H1 (cell line): ENCODE measurements around the gene MLN. TPM values are rescaled to one million over a fixed set of nuclear protein-coding genes. Genes with fewer than 3 reads are reported as not detected.

Experiments used
- CTCF ChIA-PET: fragments of 300-600 bp; sonication (Branson Sonifier 250); formaldehyde crosslinking; loops from one replicate; lab custom pipeline; 2021; ENCODE audit not compliant: partially characterized antibody; lab: Charles Lee
- POLR2A ChIA-PET: fragments of 300-600 bp; sonication (Branson Sonifier 250); formaldehyde crosslinking; loops from one replicate; lab custom pipeline; 2021; ENCODE audit warnings: inconsistent platforms; ENCODE audit not compliant: partially characterized antibody; lab: Charles Lee
- DNase-seq, 2 experiments: peaks; one replicate each; pipeline versions ENCODE4 v3.0.0 to v3.0.0-alpha.2; 2010 to 2022; ENCODE audit warnings: low spot score in 2 of 2, low read depth in 1 of 2, mixed read lengths in 1 of 2
- FAIRE-seq: peaks from 2 replicates; lab custom pipeline; 2011; peaks lifted over from hg19 to GRCh38; lab: Jason Lieb, UNC
- H2AFZ ChIP-seq: 2 replicates; pipeline ENCODE4 v1.8.1; 2012; ENCODE audit warnings: low read length, inconsistent platforms
- H2AK5ac ChIP-seq: 2 replicates; pipeline ENCODE4 v1.6.1; 2013; ENCODE audit warnings: low read depth, low read length
- H2BK120ac ChIP-seq: replicated peaks from 2 replicates; pipeline ENCODE3; 2013; ENCODE audit warnings: low read depth, low read length, inconsistent platforms
- H2BK12ac ChIP-seq: 2 replicates; pipeline ENCODE4 v1.6.1; 2013; ENCODE audit warnings: low read depth, low read length
- H2BK15ac ChIP-seq: 2 replicates; pipeline ENCODE4 v1.6.1; 2013; ENCODE audit warnings: low read length
- H2BK20ac ChIP-seq: 2 replicates; pipeline ENCODE4 v1.6.1; 2013; ENCODE audit warnings: low read length
- H2BK5ac ChIP-seq: 2 replicates; pipeline ENCODE4 v1.6.1; 2013; ENCODE audit warnings: low read depth, low read length
- H3K14ac ChIP-seq: 2 replicates; pipeline ENCODE4 v1.6.1; 2013; ENCODE audit warnings: inconsistent platforms; ENCODE audit not compliant: insufficient read length
- H3K18ac ChIP-seq: 2 replicates; pipeline ENCODE4 v1.6.1; 2013; ENCODE audit warnings: low read length; ENCODE audit errors: extremely low read depth
- H3K23ac ChIP-seq: 2 replicates; pipeline ENCODE4 v1.6.1; 2013; ENCODE audit warnings: inconsistent platforms; ENCODE audit not compliant: insufficient read length
- H3K23me2 ChIP-seq: 2 replicates; pipeline ENCODE4 v1.6.1; 2013; ENCODE audit warnings: low read depth, low read length
- H3K27ac ChIP-seq: 2 replicates; pipeline ENCODE4 v1.6.1; 2011; ENCODE audit warnings: low read depth, low read length, inconsistent platforms
- H3K27me3 ChIP-seq, 4 experiments: replicated peaks in 1 of 4; 1 replicate in 1 of 4; 2 replicates in 3 of 4; pipeline versions ENCODE4 v1.6.1 to v1.8.1; 2011 to 2013; ENCODE audit warnings: low read length in 3 of 4, mild to moderate bottlenecking in 3 of 4, inconsistent platforms in 2 of 4, mixed read lengths in 2 of 4, moderate library complexity in 1 of 4; ENCODE audit not compliant: control insufficient read depth in 3 of 4, insufficient read depth in 3 of 4; ENCODE audit errors: extremely low read depth in 1 of 4
- H3K36me3 ChIP-seq, 4 experiments: 2 replicates each; pipeline versions ENCODE4 v1.6.1 to v1.8.1; 2011 to 2013; ENCODE audit warnings: mild to moderate bottlenecking in 4 of 4, low read length in 3 of 4, moderate library complexity in 2 of 4, control low read depth in 1 of 4, inconsistent platforms in 1 of 4; ENCODE audit not compliant: insufficient read depth in 4 of 4, control insufficient read depth in 2 of 4
- H3K4ac ChIP-seq: replicated peaks from 2 replicates; pipeline ENCODE3; 2013; ENCODE audit warnings: low read length, low read depth, mixed read lengths, inconsistent platforms; ENCODE audit not compliant: insufficient read length
- H3K4me1 ChIP-seq, 4 experiments: replicated peaks in 1 of 4; 1 replicate in 1 of 4; 2 replicates in 3 of 4; pipeline versions ENCODE4 v1.6.1 to v1.8.1; 2011 to 2013; ENCODE audit warnings: low read length in 3 of 4, inconsistent platforms in 2 of 4, mixed read lengths in 1 of 4; ENCODE audit not compliant: insufficient read depth in 4 of 4, control insufficient read depth in 3 of 4
- H3K4me2 ChIP-seq, 2 experiments: 2 replicates each; pipeline versions ENCODE4 v1.6.1 to v1.8.1; 2011 to 2013; ENCODE audit warnings: low read depth in 2 of 2, low read length in 2 of 2, control low read depth in 1 of 2, inconsistent platforms in 1 of 2, mild to moderate bottlenecking in 1 of 2; ENCODE audit not compliant: insufficient read depth in 1 of 2
- H3K4me3 ChIP-seq, 4 experiments: fragments of 200-600, 300-600 bp in 1 of 4; sonication (generic), shearing (Covaris generic), sonication (Bioruptor Twin) in 1 of 4; 2 replicates each; pipeline versions ENCODE4 v1.5.1 to v1.8.1; 2011 to 2016; ENCODE audit warnings: low read length in 4 of 4, low read depth in 3 of 4, control low read depth in 2 of 4, inconsistent platforms in 2 of 4, mild to moderate bottlenecking in 2 of 4, mixed read lengths in 1 of 4, moderate library complexity in 1 of 4; ENCODE audit not compliant: insufficient read depth in 2 of 4; ENCODE audit errors: extremely low read depth in 1 of 4
- H3K56ac ChIP-seq: replicated peaks from 2 replicates; pipeline ENCODE3; 2013; ENCODE audit warnings: low read depth, mild to moderate bottlenecking, mixed read lengths, low read length, inconsistent platforms; ENCODE audit not compliant: insufficient read length
- H3K79me1 ChIP-seq: 2 replicates; pipeline ENCODE4 v1.6.1; 2013; ENCODE audit warnings: low read depth, low read length, control low read depth
- H3K79me2 ChIP-seq, 2 experiments: 2 replicates each; pipeline versions ENCODE4 v1.6.1 to v1.8.1; 2012 to 2013; ENCODE audit warnings: low read length in 2 of 2, mild to moderate bottlenecking in 2 of 2, inconsistent platforms in 1 of 2; ENCODE audit not compliant: insufficient read depth in 2 of 2, control insufficient read depth in 1 of 2
- H3K9ac ChIP-seq, 4 experiments: replicated peaks in 1 of 4; 1 replicate in 1 of 4; 2 replicates in 3 of 4; pipeline versions ENCODE4 v1.6.1 to v1.8.1; 2011 to 2013; ENCODE audit warnings: low read depth in 3 of 4, low read length in 3 of 4, control low read depth in 2 of 4, mild to moderate bottlenecking in 2 of 4, moderate library complexity in 2 of 4, inconsistent platforms in 1 of 4; ENCODE audit errors: extremely low read depth in 1 of 4
- H3K9me3 ChIP-seq, 2 experiments: 2 replicates each; pipeline versions ENCODE4 v1.6.1 to v1.8.1; 2012 to 2013; ENCODE audit warnings: mild to moderate bottlenecking in 2 of 2, moderate library complexity in 2 of 2, control low read depth in 1 of 2, inconsistent platforms in 1 of 2, low read depth in 1 of 2, low read length in 1 of 2, mixed read lengths in 1 of 2; ENCODE audit not compliant: insufficient read depth in 2 of 2
- H4K20me1 ChIP-seq, 2 experiments: replicated peaks in 1 of 2; 2 replicates each; pipeline versions ENCODE3 to v1.8.1; 2011 to 2013; ENCODE audit warnings: inconsistent platforms in 2 of 2, low read length in 2 of 2, mild to moderate bottlenecking in 1 of 2; ENCODE audit not compliant: insufficient read depth in 2 of 2, control insufficient read depth in 1 of 2
- H4K5ac ChIP-seq: 2 replicates; pipeline ENCODE4 v1.6.1; 2013; ENCODE audit warnings: low read length, low read depth, mixed read lengths, inconsistent platforms; ENCODE audit not compliant: insufficient read length
- H4K8ac ChIP-seq: 2 replicates; pipeline ENCODE4 v1.8.0; 2013; ENCODE audit warnings: mild to moderate bottlenecking, moderate library complexity, low read length, inconsistent platforms; ENCODE audit not compliant: insufficient read depth; ENCODE audit errors: extremely low read depth
- H4K91ac ChIP-seq: replicated peaks from 2 replicates; pipeline ENCODE3; 2013; ENCODE audit warnings: low read length, mixed read lengths, inconsistent platforms; ENCODE audit not compliant: insufficient read length
- EGR1 ChIP-seq: IDR thresholded peaks from 2 replicates; pipeline ENCODE4 v1.6.1; 2011; ENCODE audit warnings: low read depth, low read length, borderline replicate concordance
- RNF2 ChIP-seq: fragments of 200-900, 300-1000 bp; sonication (generic); IDR thresholded peaks from 2 replicates; pipeline ENCODE4 v1.7.1; 2016; ENCODE audit warnings: borderline replicate concordance, low read depth, mild to moderate bottlenecking, antibody characterized with exemption, low read length; ENCODE audit not compliant: poor library complexity, severe bottlenecking; ENCODE audit errors: missing control alignments
- USF2 ChIP-seq: IDR thresholded peaks from 2 replicates; pipeline ENCODE4 v1.6.1; 2011; ENCODE audit warnings: low read length, improper control_type of control experiment
- WGBS, 2 experiments: shearing (Covaris generic) in 1 of 2; methylation state at CpG; one replicate each; pipeline versions ENCODE4 v1.1.6 to v1.1.7; 2013 to 2015; ENCODE audit warnings: low lambda C conversion rate in 2 of 2, mixed read lengths in 2 of 2, inconsistent platforms in 1 of 2, low coverage in 1 of 2, missing lambda C conversion rate in 1 of 2; ENCODE audit not compliant: insufficient replicate concordance in 2 of 2, insufficient coverage in 1 of 2, insufficient read length in 1 of 2; ENCODE audit errors: extremely low coverage in 1 of 2, missing lambda C conversion rate in 1 of 2; 5-methylcytosine and 5-hydroxymethylcytosine counted together
- polyA plus RNA-seq, 7 experiments: library from polyadenylated mRNA; depleted of rRNA in 3 of 7; stranded (reverse) in 5 of 7; unstranded in 2 of 7; fragments of >200 nt in 5 of 7; fragments of 200-250 nt in 2 of 7; gene quantifications; 1 replicate in 5 of 7; 2 replicates in 1 of 7; 4 replicates in 1 of 7; pipeline versions ENCODE4 v1.2.1 to v1.2.3, GENCODE V29; 2011 to 2013; ENCODE audit warnings: missing spikeins in 2 of 7, mixed read lengths in 2 of 7
- total RNA-seq: library from RNA; stranded (reverse); fragmentation: NEBNext Ultra II Directional; extraction: Animal tissue kit (Norgen Biotek cat#: 25700); gene quantifications from 2 replicates; pipeline ENCODE4 v1.2.1, GENCODE V29; 2021

MLN gene
- total and polyA plus RNA-seq, 2 of the 8 experiments (the other 6 are each of a cell fraction or from before 2014, with no cell fraction given) = not detected

DNA sequence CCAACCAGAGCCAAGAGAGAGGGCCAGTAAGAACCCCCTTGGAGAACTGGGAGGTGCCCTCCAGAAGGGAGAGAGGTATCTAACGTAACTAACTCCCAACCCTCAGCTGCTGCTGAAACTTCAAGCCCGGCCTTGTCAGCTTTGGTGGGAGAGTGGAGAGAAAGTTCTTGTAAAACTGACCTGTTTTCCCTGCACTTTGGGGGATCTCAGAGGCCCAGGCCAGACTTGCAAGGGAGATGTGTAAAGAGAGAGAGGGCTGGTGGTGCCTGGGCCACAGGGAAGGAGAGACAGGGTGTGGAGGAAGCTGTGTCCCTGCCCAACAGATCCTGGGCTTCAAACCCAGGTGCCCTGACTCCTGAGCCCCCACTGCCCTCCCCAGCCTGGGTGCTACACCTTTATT lies 39.8 kb downstream of the MLN start:
- WGBS, 2 experiments = 78% methylated on average over 2 of the region's 2 CpGs; no CpG with 5 or more reads in 1 of the 2 experiments
- no peaks in the 10 kb centered on the region for H3K79me1 ChIP-seq
- H3K36me3 ChIP-seq = no peaks in the 10 kb centered on the region
- no peak overlapping the region for H3K56ac ChIP-seq
- H2BK12ac ChIP-seq = no peak overlapping the region
- H2BK20ac ChIP-seq = no peak overlapping the region
- no peaks in the 10 kb centered on the region for H3K27me3 ChIP-seq
- H3K18ac ChIP-seq = no peak overlapping the region
- H3K23me2 ChIP-seq = no peaks in the 10 kb centered on the region
- POLR2A ChIA-PET = interaction anchor here (1.0 kb wide), 1 partner anchor 52 kb away, joined by 3 read pairs; the partner anchor contains the start of gene UQCC2
- no peak overlapping the region for H3K9ac ChIP-seq
- no peak for TF ChIP-seq EGR1
- TF ChIP-seq USF2 = no peak
- no peak for TF ChIP-seq RNF2
- TF ChIP-seq, all 59 proteins: peak for 0
- Histone ChIP-seq H3K4me2 (no peak overlapping the region), H3K4ac (no peak overlapping the region), H3K79me2 (no peaks in the 10 kb centered on the region), H2AK5ac (no peak overlapping the region), H4K8ac (peak overlapping the region; percentile 26; the same call in 1 of the 2 replicates), H2BK5ac (0 out of 2 replicates have a peak overlapping the region, but pooled peaks have one; percentile 24), H3K4me3 (no peak overlapping the region), H2BK15ac (no peak overlapping the region), H4K5ac (no peak overlapping the region), H4K20me1 (no peaks in the 10 kb centered on the region), H3K27ac (no peak overlapping the region), H3K14ac (no peak overlapping the region), H3K9me3 (no peaks in the 10 kb centered on the region), H4K91ac (no peak overlapping the region), H2BK120ac (no peak overlapping the region), H3K23ac (no peak overlapping the region), H3K4me1 (0 out of 7 replicates have a peak, but pooled peaks cover 0 to under 1% (median 0%) of the 10 kb centered on the region in 4 experiments), H2AFZ (no peak overlapping the region)
- FAIRE-seq (no peak), DNase-seq (no peak)
- CTCF ChIA-PET = interaction anchor here (0.7 to 12.1 kb wide), 8 partner anchors 9 to 391 kb away, joined by 3 to 171 read pairs (median 4); partner anchors contain the start of gene IP6K3
